SK-N-DZ (cell line): ENCODE results near the gene RPL14. TPM values are rescaled to one million over a fixed set of nuclear protein-coding genes. Genes with fewer than 3 reads are reported as not detected.
"Not testable (repeated sequence)": the region's sequence is repeated elsewhere in the genome, so short reads cannot be mapped to it uniquely, and the experiment has no call there.

Source experiments
- DNase-seq: peaks from one replicate; pipeline ENCODE4 v3.0.0-alpha.2; 2015; ENCODE audit warnings: low spot score
- polyA plus RNA-seq, 2 experiments: library from polyadenylated mRNA; depleted of rRNA; stranded (reverse); fragments of >200 nt; gene quantifications; 2 replicates each; pipeline ENCODE4 v1.2.3, GENCODE V29; 2014

RPL14 gene
- polyA plus RNA-seq (2014; cell fraction: cytosol; rRNA removed) = 454 and 586 TPM in 2 replicates
- polyA plus RNA-seq (2014; cell fraction: nucleus; rRNA removed) = 189 and 192 TPM in 2 replicates

DNA sequence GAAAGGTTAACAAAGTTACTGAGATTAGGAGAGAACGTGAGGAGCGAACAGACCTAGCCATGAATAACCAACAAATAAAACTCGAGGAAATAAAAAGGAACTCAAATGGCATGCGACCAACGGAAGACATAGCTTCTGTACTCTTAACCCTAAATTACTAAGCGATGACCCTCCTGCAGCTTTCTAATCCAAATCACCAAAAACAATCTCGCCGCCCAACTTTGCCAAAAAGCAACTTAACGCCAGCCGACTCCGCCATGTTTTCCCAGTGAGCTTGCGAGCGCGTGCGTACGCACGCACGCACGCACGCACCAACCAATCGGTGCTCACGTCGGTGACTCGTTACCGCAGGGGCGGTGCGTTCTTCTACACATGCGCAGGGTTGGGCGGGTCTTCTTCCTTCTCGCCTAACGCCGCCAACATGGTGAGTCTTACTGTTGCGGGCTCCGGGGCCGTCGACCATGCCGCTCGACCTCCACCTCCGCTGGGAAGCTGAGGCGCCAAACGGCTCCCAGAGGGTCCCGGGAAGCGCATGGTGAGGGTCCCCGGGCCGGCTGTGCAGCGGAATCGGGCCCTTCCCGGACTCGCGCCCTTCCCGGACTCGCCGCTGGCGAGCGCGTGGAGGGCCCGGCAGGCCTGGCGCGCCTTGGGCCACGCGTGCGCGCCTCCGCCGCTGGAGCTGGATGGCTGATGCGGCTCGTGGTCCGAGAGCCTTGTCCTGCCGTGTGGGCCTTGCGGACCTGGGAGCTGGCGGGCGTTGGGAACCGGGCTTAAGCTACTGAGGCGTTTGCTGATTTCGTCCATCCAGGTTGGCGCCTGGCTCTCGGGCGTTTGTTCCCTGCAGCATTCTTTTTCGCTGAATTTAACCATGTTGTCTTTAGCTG, at the start of gene RPL14:
Gene RPL14, plus strand, starts transcription at position 400 of the 884 bp plus-strand sequence. Its CDS starts 133 bp downstream, at position 533.
- DNase-seq = peak; percentile 92

DNA sequence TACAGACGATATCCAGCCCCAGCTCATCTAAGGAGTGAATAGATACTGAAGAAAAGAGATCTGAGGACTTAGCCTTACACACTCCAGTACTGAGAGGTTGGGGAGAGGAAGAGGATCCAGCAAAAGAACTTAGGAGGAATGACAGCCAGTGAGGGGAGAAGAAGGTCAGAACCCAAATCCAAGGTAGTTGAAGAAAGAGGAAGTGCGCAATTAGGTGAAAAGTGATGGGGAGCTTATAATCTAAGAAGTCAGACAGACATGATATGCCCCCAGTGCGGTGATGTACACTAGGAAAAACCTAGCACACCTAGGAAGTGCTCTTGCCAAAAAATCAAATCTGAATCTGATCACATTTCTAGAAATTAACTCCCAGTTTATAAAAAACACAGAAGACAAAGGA, 49.5 kb upstream of the RPL14 start:
- DNase-seq = no peak

DNA sequence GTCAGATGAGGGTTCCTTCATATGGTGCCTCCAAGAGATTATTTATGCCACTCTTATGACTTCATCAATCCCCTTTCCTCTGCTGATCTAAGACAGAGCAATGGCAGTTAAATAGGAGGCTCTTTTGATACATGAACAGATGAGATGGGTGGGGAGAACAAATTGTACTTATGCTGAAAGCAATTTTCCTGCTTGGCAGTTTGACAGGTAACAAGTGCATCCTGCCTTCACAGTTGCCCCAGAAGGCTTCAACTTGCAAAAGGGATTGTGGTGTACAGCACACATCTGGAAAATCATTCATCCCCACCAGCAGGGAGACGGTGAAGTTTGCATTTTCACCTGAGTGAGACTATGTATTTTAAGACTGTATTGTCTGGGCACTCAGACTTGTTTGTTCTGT, 42.9 kb upstream of the RPL14 start:
- no peak for DNase-seq

DNA sequence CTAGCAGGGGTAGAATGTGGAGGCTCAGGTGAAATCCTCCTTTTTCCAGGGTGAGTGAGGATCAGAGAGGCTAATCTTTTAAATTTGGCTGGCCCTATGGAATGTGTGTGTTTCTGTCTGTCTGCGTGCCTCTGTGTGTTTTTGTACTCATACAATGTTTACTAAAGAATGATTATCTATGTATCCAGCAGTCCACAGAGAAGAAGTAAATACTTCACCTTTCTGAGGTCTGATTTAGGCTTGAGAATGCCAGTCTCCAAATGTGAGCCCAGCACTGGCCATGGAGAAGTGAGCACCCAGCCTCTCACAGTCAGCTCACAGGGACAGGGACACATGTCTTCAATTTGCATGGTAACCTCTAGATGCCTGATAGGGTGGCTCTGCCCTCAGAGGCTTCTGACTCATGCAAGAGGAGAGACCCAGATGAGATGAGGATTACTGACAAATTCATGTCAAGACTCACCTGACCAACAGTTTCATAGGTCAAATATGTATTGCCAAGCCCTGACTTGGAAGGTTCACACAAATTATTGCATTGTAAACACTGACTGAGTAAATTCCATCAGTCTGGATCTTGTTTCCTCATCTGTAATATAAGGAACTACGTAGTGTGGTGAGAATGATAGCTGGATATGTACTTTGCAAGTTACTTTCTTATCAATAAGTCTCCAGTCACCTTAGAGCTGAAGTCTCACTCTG, 39.1 kb upstream of the RPL14 start:
- DNase-seq = no peak

DNA sequence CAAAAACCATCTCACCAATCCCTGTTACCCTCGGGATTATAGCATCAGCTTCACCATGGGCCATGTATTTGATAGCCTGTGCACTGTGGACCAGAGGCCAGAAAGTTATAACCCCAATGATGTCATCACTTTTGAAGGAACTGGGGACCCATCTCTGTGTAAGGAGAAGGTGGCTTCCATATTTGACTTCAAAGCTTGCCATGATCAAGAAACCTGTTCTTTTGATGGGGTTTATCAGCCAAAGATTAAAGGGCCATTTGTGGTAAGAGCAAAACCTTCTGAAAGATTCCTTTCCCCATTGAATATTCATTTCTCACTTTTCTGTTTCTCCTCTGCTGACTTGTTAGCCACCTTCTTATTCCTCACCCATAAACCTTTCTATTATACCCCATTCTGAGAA, 34.3 kb upstream of the RPL14 start:
- no peak for DNase-seq

DNA sequence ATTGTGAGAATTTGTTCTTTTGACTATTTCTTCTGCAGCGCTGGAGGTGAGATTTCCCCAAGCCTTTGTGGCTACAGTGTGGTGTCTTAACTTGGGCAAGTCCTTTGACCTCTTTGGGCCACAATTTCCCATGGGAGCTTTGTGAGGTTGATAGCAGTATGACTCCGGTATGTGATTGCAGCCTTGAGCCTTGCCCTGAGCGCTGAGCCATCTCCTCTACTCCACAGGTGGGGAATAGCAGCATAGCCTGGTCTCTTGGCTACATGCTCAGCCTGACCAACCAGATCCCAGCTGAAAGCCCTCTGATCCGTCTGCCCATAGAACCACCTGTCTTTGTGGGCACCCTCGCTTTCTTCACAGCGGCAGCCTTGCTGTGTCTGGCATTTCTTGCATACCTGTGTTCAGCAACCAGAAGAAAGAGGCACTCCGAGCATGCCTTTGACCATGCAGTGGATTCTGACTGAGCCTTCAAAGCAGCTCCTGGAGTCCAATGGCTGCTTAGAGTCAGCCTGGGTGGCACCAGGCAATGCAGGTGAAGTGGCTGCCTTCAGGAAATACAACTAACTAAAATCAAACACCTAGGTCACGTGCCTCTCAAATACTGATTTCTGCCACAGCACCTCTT, 30.0 kb upstream of the RPL14 start:
- no peak for DNase-seq

DNA sequence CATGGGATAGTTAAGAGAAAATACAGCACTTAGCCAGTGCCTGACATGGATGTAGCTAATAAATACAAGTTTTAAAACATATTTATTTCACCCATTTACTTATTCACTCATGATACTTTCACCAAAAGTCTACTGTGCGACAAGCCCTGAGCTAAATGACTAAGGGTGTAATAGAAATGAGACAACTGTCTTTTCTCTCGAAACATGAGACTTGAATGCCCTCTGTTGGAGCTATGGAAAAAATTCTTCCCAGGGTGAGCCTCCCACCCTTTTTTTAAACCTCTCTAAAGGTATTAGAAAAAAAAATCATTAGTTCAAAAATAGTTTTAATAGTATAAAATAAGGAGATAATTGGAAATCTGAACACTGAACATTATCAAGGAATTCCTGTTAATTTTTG, 24.3 kb upstream of the RPL14 start:
- no peak for DNase-seq

DNA sequence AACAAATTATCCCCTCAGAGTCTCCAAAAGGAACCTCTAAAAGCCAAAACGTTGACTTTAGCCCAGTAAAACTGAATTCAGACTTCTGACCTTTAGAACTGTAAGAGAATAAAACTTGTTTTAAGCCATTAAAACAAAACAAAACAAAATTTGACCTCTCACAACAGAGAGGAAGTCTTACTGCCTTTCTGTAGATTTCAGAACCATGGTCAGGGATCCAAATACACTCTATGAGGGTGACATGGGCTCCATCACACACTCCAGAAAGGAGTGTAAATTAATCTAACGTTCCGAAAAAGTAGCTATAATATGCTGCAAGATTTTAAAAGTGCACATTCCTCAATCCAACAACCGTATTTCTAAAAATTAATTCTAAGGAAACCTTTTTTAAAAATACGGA, 19.2 kb upstream of the RPL14 start:
- no peak for DNase-seq

DNA sequence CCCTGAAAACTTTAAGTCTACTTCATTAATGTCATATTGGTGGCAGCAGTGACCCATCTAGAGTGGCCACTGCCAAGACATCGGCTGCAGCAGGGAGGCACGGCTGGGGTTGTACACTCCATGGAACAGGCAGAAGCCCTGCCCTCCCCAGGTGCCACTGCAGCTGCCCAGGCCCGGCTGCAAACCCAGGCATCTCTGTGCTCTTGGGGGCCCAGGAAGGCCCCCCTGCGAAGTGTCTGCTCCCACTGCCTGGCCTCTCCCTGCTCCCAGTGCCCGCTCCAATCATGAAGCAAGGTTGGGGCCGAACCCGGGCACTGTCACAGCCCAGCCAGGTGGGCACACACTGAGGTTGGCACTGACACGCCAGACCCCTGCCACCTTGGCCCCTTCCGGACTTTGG, 12.1 kb upstream of the RPL14 start:
- DNase-seq = no peak

DNA sequence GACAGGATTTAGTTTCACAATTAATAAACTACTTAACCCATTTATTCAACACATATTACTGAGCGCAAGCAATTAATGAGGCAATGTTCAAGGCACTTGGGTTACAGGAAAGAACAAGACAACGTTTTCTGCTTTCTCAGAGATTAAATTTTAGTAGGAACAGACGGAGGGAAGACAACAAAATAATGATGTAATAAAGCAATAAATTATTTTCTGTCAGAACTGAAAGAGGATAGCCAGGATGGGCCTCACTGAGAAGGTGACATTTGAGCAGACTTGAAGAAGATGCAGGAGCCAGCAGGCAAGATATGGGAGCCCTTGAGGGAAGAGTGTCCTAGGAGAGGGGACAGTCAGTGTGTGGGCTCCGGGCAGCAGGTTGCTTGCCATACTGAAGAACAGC, 11.3 kb upstream of the RPL14 start:
- no peak for DNase-seq

GRCh38 chr3:40450438-40450837, 6.7 kb upstream of the RPL14 start:
- no peak for DNase-seq

GRCh38 chr3:40451551-40451950, 5.6 kb upstream of the RPL14 start:
- no peak for DNase-seq

- DNase-seq = no peak
Observed at GRCh38 chr3:40452057-40452456, 5.1 kb upstream of the RPL14 start.

DNA sequence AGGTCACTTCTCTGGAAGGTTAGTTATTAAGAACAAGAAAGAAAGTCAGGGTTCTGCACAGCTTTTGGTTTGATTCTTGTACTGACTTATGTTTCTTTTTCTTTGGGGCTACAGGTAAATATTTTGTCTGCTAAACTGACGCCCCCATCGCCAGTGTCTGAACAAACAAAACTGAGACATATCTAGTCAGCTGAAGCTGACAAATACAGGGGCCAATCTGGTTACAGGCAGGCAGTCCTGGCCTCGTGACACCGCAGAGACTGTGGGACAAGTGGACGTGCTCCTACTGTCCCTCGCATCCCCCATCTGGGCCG, 4.6 kb upstream of the RPL14 start:
- no peak for DNase-seq

DNA sequence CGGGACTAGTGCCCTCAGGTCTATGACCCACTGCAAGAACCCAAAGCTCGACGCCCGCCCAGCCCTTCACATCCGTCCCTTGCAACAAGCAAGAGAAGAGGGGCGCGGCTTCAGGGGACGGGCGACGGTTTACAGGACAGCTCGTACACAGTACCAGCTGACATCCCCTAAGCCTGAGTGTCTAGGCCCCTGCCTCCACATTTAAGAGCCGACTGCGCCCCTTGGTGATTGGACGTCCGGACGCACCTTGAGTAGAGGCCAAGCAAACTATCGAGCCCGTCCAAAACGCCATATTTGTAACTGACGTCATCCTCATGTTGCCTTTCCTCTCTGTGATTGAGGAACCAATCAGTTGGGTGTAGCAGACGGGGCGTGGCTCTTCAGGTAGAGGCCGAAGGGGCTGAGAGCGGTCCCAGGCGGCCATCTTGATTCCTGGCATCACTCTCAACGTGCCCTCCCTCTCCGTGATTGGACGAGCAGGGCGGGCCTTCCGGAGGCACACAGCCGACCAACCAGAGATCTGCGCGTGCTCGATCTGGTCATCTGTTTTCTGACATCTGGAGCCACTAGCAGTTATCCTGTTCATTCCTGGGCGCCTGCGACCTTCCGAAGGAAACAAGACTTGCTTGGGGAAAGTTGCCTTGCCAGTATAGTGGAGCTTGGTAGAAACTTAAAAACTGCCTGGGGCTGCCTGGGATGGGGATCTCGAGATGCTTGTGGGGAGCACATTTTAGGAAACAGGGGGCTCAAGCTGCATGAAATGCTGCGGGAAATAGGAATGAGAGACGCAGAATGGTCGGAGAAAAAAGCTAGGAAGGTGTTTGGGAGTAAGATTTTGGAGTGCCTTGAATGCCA, 4.0 kb upstream of the RPL14 start:
- DNase-seq = peak; percentile 98

DNA sequence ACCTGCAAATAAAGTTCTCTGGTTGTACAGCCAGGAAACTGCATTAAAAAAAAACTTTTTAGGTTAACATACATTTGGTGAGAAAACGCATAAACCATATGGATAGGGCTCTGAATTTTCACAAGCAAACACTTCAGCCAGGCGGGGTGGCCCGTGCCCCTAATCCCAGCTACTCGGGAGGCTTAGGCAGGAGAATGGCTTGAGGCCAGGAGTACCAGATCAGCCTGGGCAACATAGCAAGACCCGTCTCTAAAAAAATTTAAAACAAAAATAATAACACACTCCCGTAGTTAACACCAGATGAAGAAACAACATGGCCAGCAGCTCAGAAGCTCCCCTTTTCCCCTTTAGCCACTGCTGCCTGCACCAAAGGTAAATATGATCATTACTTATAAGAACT, 3.2 kb upstream of the RPL14 start:
- no peak for DNase-seq

DNA sequence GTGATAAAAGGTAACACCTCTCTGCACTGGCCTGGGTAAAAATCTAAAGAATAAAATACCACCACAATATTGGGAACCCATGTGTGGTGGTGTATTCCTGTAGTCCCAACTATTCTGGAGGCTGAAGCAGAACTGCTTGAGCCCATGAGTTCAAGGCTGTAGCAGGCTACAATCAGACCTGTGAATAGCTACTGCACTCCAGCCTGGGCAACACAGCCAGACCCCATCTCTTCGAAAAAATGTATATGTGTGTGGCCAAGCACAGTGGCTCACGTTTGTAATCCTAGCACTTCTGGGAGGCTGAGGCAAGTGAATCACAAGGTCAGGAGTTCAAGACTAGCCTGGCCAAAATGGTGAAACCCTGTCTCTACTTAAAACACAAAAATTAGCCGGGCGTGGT, 1.8 kb upstream of the RPL14 start:
- DNase-seq = no peak

DNA sequence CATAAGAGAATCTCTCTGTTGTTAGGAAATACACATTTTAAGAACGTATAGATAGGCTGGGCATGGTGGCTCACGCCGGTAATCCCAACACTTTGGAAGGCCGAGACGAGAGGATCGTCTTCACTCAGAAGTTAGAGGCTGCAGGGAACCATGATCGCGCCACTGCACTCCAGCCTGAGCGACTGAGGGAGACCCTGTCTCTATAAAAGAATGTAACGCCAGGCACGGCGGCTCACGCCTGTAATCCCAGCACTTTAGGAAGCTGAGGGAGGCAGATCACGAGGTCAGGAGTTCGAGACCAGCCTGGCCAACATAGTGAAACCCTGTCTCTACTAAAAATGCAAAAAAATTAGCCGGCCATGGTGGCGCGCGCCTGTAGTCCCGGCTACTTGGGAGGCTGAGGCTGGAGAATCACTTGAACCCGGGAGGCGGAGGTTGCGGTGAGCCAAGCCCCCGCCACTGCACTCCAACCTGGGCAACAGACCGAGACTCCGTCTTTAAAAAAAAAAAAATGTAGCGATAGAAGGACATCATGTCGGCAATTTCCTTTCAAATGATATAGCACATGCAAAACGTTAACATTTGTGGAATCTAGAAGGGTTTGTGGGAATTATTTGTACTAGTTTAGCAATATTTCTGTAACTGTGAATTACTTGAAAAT, 730 bp upstream of the RPL14 start:
- DNase-seq = no peak

DNA sequence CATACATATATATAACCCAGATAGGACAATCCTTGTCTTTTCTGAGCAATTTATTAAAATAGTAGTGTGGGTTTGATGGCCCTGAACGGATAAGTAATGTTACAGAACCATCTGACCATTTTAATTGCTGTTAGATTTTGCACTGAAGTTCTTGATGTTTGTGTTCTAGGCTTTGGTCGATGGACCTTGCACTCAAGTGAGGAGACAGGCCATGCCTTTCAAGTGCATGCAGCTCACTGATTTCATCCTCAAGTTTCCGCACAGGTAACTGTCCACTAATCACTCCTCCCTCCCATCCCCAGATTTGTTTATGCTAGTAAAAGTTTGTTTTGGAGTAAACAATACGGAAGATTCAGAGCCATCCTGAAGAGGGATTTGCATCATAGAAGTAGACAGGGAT, 1.3 kb downstream of the RPL14 start:
- DNase-seq = no peak

DNA sequence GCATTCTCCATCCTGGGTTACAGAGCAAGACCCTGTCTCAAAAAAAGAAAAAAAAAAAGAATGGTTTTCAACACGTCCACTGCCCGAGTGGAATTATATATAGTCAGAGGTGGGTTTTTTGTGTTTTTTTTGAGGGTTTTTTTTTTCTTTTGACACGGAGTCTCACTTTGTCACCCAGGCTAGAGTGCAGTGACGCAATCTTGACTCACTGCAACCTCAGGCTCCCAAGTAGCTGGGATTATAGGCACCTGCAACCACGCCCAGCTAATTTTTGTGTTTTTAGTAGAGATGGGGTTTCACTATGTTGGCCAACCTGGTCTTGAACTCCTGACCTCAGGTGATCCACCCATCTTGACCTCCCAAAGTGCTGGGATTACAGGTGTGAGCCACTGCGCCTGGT, 3.3 kb downstream of the RPL14 start:
- DNase-seq = not testable (repeated sequence)

GRCh38 chr3:40461161-40461560, 4.0 kb downstream of the RPL14 start:
- no peak for DNase-seq
